GM12878 (cell line): ENCODE data around the gene PROM1. TPM values are rescaled to one million over a fixed set of nuclear protein-coding genes. Genes with fewer than 3 reads are reported as not detected.

ENCODE experiments used
- ATAC-seq: fragments of 200-7000 bp; cut with Tn5 transposase; 3 replicates; pipeline ENCODE4 v1.9.1; 2020; ENCODE audit warnings: mild to moderate bottlenecking, moderate library complexity
- BruUV-seq: library from RNA; stranded (reverse); fragments of 400-500 nt; replicated peaks from 2 replicates; lab custom pipeline; 2021; lab: Mats Ljungman, UMichigan
- CTCF ChIA-PET: fragments of 300-600 bp; sonication (Branson Sonifier 250); formaldehyde crosslinking; extraction: SDS; loops from one replicate; lab custom pipeline; 2021; ENCODE audit warnings: inconsistent platforms; lab: Yijun Ruan, JAX
- POLR2A ChIA-PET: fragments of 350-600 bp; formaldehyde crosslinking; extraction: SDS; loops from one replicate; lab custom pipeline; 2021; ENCODE audit warnings: inconsistent platforms; lab: Charles Lee
- RAD21 ChIA-PET: fragments of 300-600 bp; sonication (Branson Sonifier 250); formaldehyde crosslinking; loops from one replicate; lab custom pipeline; 2023; ENCODE audit warnings: antibody characterized with exemption; ENCODE audit not compliant: unreplicated experiment; lab: Charles Lee
- SMC1A ChIA-PET: fragments of 300-600 bp; sonication (Branson Sonifier 250); formaldehyde crosslinking; loops from one replicate; lab custom pipeline; 2023; ENCODE audit not compliant: unreplicated experiment, uncharacterized antibody; lab: Charles Lee
- DNase-seq: peaks from one replicate; pipeline ENCODE4 v3.0.0-alpha.2; 2011; ENCODE audit warnings: low read depth, low spot score
- FAIRE-seq: peaks from 3 replicates; lab custom pipeline; 2011; peaks lifted over from hg19 to GRCh38; lab: Jason Lieb, UNC
- H2AFZ ChIP-seq: 2 replicates; pipeline ENCODE4 v1.6.0; 2011; ENCODE audit warnings: low read depth, low read length, control low read depth; ENCODE audit not compliant: control insufficient read depth
- H3K27ac ChIP-seq: 2 replicates; pipeline ENCODE4 v1.5.1; 2011; ENCODE audit warnings: control low read depth; ENCODE audit not compliant: control insufficient read depth, insufficient read depth
- H3K27me3 ChIP-seq, 2 experiments: replicated peaks in 1 of 2; 2 replicates each; pipeline versions ENCODE4 v1.6.0 to v1.6.1; 2011; ENCODE audit warnings: low read length in 1 of 2; ENCODE audit not compliant: control insufficient read depth in 2 of 2, insufficient read depth in 2 of 2
- H3K36me3 ChIP-seq, 2 experiments: 2 replicates each; pipeline ENCODE4 v1.5.1; 2011; ENCODE audit warnings: low read length in 1 of 2; ENCODE audit not compliant: control insufficient read depth in 2 of 2, insufficient read depth in 2 of 2
- H3K4me1 ChIP-seq: 2 replicates; pipeline ENCODE4 v1.6.1; 2011; ENCODE audit warnings: mild to moderate bottlenecking, low read length, moderate library complexity, mixed read lengths; ENCODE audit not compliant: control insufficient read depth, insufficient read depth
- H3K4me2 ChIP-seq: 2 replicates; pipeline ENCODE4 v1.6.0; 2011; ENCODE audit warnings: control low read depth; ENCODE audit not compliant: control insufficient read depth, insufficient read depth
- H3K4me3 ChIP-seq: fragments of 200-600 bp; sonication (generic); 2 replicates; pipeline ENCODE4 v1.5.1; 2016
- H3K79me2 ChIP-seq: 2 replicates; pipeline ENCODE4 v1.6.0; 2011; ENCODE audit warnings: low read length; ENCODE audit not compliant: control insufficient read depth, insufficient read depth
- H3K9ac ChIP-seq: 2 replicates; pipeline ENCODE4 v1.8.0; 2011; ENCODE audit warnings: low read length, control low read depth, mixed read lengths; ENCODE audit not compliant: control insufficient read depth, insufficient read depth
- H3K9me3 ChIP-seq: replicated peaks from 3 replicates; pipeline ENCODE4 v1.5.1; 2011; ENCODE audit warnings: mild to moderate bottlenecking, low read length; ENCODE audit not compliant: control insufficient read depth, insufficient read depth
- H4K20me1 ChIP-seq: 2 replicates; pipeline ENCODE4 v1.6.0; 2011; ENCODE audit not compliant: control insufficient read depth, insufficient read depth
- BRCA1 ChIP-seq: IDR thresholded peaks from 2 replicates; pipeline ENCODE4 v1.6.1; 2011; ENCODE audit warnings: low read depth, low read length, improper control_type of control experiment
- JUNB ChIP-seq: IDR thresholded peaks from 2 replicates; pipeline ENCODE4 v1.6.1; 2016; ENCODE audit warnings: antibody characterized with exemption, mild to moderate bottlenecking
- MEF2B ChIP-seq: fragments of 450-650 bp; IDR thresholded peaks from 2 replicates; pipeline ENCODE4 v1.6.1; 2018; ENCODE audit warnings: mild to moderate bottlenecking, moderate library complexity; ENCODE audit not compliant: partially characterized antibody, poor library complexity, severe bottlenecking
- PAX8 ChIP-seq: fragments of 450-650 bp; IDR thresholded peaks from 2 replicates; pipeline ENCODE4 v1.6.1; 2017; ENCODE audit warnings: mild to moderate bottlenecking, moderate library complexity
- POLR2AphosphoS2 ChIP-seq: IDR thresholded peaks from 2 replicates; pipeline ENCODE4 v1.6.1; 2011; ENCODE audit warnings: low read depth, mild to moderate bottlenecking, low read length, improper control_type of control experiment, moderate library complexity
- POLR2AphosphoS5 ChIP-seq: IDR thresholded peaks from 2 replicates; pipeline ENCODE4 v1.6.1; 2011; ENCODE audit warnings: mild to moderate bottlenecking, low read length, inconsistent platforms
- RFX5 ChIP-seq: IDR thresholded peaks from 2 replicates; pipeline ENCODE4 v1.6.1; 2011; ENCODE audit warnings: low read depth, low read length, improper control_type of control experiment
- STAT3 ChIP-seq: IDR thresholded peaks from 2 replicates; pipeline ENCODE4 v1.6.1; 2011; ENCODE audit warnings: low read depth, low read length, improper control_type of control experiment
- ZBED1 ChIP-seq: IDR thresholded peaks from 2 replicates; pipeline ENCODE4 v1.6.1; 2016; ENCODE audit warnings: borderline replicate concordance
- WGBS: methylation state at CpG from one replicate; pipeline ENCODE4 v1.1.6; 2016; ENCODE audit warnings: low lambda C conversion rate; ENCODE audit not compliant: insufficient replicate concordance, insufficient coverage; ENCODE audit errors: missing lambda C conversion rate; 5-methylcytosine and 5-hydroxymethylcytosine counted together
- in situ Hi-C: fragments of 300-500 bp; cut with MboI; formaldehyde crosslinking; loops from 9 replicates; pipeline ENCODE4 v1.14.3; 2018; ENCODE audit warnings: mixed read lengths
- intact Hi-C: fragments of 100-400 bp; cut with micrococcal nuclease; formaldehyde crosslinking; loops from one replicate; pipeline ENCODE4 v1.14.2; 2022; ENCODE audit not compliant: unreplicated experiment
- polyA plus RNA-seq, 11 experiments: library from polyadenylated mRNA; depleted of rRNA in 4 of 11; unstranded in 6 of 11; stranded (reverse) in 5 of 11; fragments of >200 nt; fragmentation: Nextera tagmentation in 4 of 11; fragmentation: Illumina TruSeq in 1 of 11; extraction: Ambion mirVana in 4 of 11; extraction: Trizol in 1 of 11; gene quantifications; 1 replicate in 1 of 11; 2 replicates in 10 of 11; pipeline versions ENCODE4 v1.2.1 to v1.2.3, GENCODE V29; 2011 to 2016; ENCODE audit warnings: inconsistent platforms in 2 of 11, missing spikeins in 2 of 11, low read depth in 1 of 11
- total RNA-seq, 4 experiments: library from RNA; depleted of rRNA in 3 of 4; stranded (reverse); fragments of >200 nt in 3 of 4; fragmentation: Illumina TruSeq in 1 of 4; extraction: Trizol in 1 of 4; gene quantifications; 2 replicates each; pipeline versions ENCODE4 v1.2.1 to v1.2.3, GENCODE V29; 2013 to 2021

Gene PROM1
- total and polyA plus RNA-seq, 10 of the 15 experiments (the other 5 are each of a cell fraction or from before 2014, with no cell fraction given): 0.08 to 0.31 (median 0.18) TPM; not detected in 7

GRCh38 chr4:16029262-16029661 is 54.6 kb downstream of the PROM1 start:
- Histone ChIP-seq H3K4me3 (no peak overlapping the region), H3K9ac (no peak overlapping the region), H3K36me3 (no peaks in the 10 kb centered on the region), H4K20me1 (no peaks in the 10 kb centered on the region), H3K9me3 (no peaks in the 10 kb centered on the region), H2AFZ (no peak overlapping the region), H3K27me3 (no peaks in the 10 kb centered on the region; a peak in 1 of 4 replicates), H3K27ac (no peak overlapping the region), H3K4me2 (no peak overlapping the region), H3K4me1 (no peaks in the 10 kb centered on the region), H3K79me2 (no peaks in the 10 kb centered on the region)
- ATAC-seq: no peak
- no TSS peak for BruUV-seq
- intact Hi-C loops (no loop called here), in situ Hi-C loops (no loop called here)
- TF ChIP-seq POLR2AphosphoS2 (no peak), JUNB (no peak), MEF2B (no peak), PAX8 (no peak), RFX5 (no peak), STAT3 (no peak)
- SMC1A ChIA-PET: interaction anchor here (0.7 to 2.6 kb wide), 7 partner anchors 10 to 250 kb away, joined by 3 to 22 read pairs (median 4); no protein-coding TSS in a partner anchor
- FAIRE-seq: no peak
- POLR2A ChIA-PET: no interaction called here
- CTCF ChIA-PET: interaction anchor here (1.2 to 6.0 kb wide), 6 partner anchors 147 to 237 kb away, joined by 3 to 53 read pairs (median 12); no protein-coding TSS in a partner anchor
- 41% methylated on average over 4 of the region's 4 CpGs for WGBS
- no peak for DNase-seq
- RAD21 ChIA-PET: interaction anchor here (0.7 to 1.7 kb wide), 4 partner anchors 10 to 649 kb away, joined by 3 to 4 read pairs (median 4); no protein-coding TSS in a partner anchor

GRCh38 chr4:16027626-16028025 is 56.2 kb downstream of the PROM1 start:
- Histone ChIP-seq H4K20me1 (no peaks in the 10 kb centered on the region), H3K27me3 (no peaks in the 10 kb centered on the region; a peak in 1 of 4 replicates), H3K4me2 (no peak overlapping the region), H3K4me3 (no peak overlapping the region), H3K4me1 (no peaks in the 10 kb centered on the region), H3K79me2 (no peaks in the 10 kb centered on the region), H3K9ac (no peak overlapping the region), H2AFZ (no peak overlapping the region), H3K9me3 (no peaks in the 10 kb centered on the region), H3K27ac (no peak overlapping the region), H3K36me3 (no peaks in the 10 kb centered on the region)
- ChIA-PET SMC1A (interaction anchor here (0.7 to 2.6 kb wide), 8 partner anchors 9 to 431 kb away, joined by 3 to 22 read pairs (median 4); no protein-coding TSS in a partner anchor), RAD21 (interaction anchor here (1.2 to 1.7 kb wide), 2 partner anchors 8 to 237 kb away, joined by 4 to 5 read pairs; no protein-coding TSS in a partner anchor), CTCF (interaction anchor here (0.9 to 6.0 kb wide), 5 partner anchors 169 to 239 kb away, joined by 4 to 53 read pairs (median 10); no protein-coding TSS in a partner anchor), POLR2A (no interaction called here)
- DNase-seq (no peak), ATAC-seq (no peak), FAIRE-seq (no peak)
- BruUV-seq: no TSS peak
- TF ChIP-seq BRCA1 (no peak), ZBED1 (no peak), POLR2AphosphoS5 (no peak)
- in situ Hi-C loops: no loop called here
- 40% methylated on average over 4 of the region's 4 CpGs for WGBS
- intact Hi-C loops: no loop called here
